Adipose tissue (tissue), 3 donors: ENCODE measurements around the gene AQP12B. TPM values are rescaled to one million over a fixed set of nuclear protein-coding genes. Genes with fewer than 3 reads are reported as not detected.

Source experiments
- H3K27ac ChIP-seq: one replicate; pipeline ENCODE4 v1.5.1; 2013; ENCODE audit warnings: low read depth, low read length
- WGBS, 3 donors: extraction: QIAGEN DNeasy Blood & Tissue Kit; methylation state at CpG; one replicate each; pipeline ENCODE4 v1.1.7; 2013; 5-methylcytosine and 5-hydroxymethylcytosine counted together
- polyA plus RNA-seq, 3 donors: library from polyadenylated mRNA; stranded (reverse); fragments of 200-250 nt; gene quantifications; one replicate each; pipeline ENCODE4 v1.2.3, GENCODE V29; 2013
- donor health status: healthy with polysubstance abuse.
- donor health status: Bipolar disorder and iron deficiency.
- donor health status: healthy.

Gene AQP12B
- polyA plus RNA-seq, 3 donors, result 0.03 to 159 TPM; not detected in 1

DNA sequence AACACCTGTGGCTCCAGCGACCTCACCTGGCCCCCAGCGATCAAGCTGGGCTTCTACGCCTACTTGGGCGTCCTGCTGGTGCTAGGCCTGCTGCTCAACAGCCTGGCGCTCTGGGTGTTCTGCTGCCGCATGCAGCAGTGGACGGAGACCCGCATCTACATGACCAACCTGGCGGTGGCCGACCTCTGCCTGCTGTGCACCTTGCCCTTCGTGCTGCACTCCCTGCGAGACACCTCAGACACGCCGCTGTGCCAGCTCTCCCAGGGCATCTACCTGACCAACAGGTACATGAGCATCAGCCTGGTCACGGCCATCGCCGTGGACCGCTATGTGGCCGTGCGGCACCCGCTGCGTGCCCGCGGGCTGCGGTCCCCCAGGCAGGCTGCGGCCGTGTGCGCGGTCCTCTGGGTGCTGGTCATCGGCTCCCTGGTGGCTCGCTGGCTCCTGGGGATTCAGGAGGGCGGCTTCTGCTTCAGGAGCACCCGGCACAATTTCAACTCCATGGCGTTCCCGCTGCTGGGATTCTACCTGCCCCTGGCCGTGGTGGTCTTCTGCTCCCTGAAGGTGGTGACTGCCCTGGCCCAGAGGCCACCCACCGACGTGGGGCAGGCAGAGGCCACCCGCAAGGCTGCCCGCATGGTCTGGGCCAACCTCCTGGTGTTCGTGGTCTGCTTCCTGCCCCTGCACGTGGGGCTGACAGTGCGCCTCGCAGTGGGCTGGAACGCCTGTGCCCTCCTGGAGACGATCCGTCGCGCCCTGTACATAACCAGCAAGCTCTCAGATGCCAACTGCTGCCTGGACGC lies 52.5 kb downstream of the AQP12B start:
- no peak overlapping the region for H3K27ac ChIP-seq
- whole genome bisulfite sequencing, 3 donors, result 93 to 94% (median 94%) methylated on average over 50 of the region's 50 CpGs

GRCh38 chr2:240629619-240629967 lies 53.1 kb downstream of the AQP12B start:
- WGBS, 3 donors, result 77 to 88% (median 84%) methylated on average over 5 of the region's 5 CpGs

GRCh38 chr2:240628808-240629618 lies 53.7 kb downstream of the AQP12B start:
- 63 to 76% (median 64%) methylated on average over 20 of the region's 20 CpGs for WGBS, 3 donors
- H3K27ac ChIP-seq, result no peak overlapping the region

More at GRCh38 chr2:240629619-240629967, 53.1 kb downstream of the AQP12B start:
- H3K27ac ChIP-seq, result no peak overlapping the region

DNA sequence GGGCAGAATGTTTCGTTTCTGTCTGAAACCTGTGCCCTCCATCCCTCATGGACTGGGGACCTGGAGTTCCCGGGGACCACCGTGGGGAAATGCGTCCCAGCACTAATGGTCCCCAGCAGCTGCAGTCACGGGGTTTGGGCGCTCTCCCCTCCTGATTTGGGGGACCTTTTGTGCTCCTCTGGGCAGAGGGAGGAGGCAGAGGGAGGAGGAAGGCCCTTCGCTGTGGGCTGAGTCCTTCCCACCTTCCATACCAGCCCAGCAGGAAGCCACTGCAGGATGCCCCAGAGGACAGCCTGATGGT lies 54.2 kb downstream of the AQP12B start:
- no peak overlapping the region for H3K27ac ChIP-seq
- WGBS, 3 donors, result 84 to 92% (median 85%) methylated on average over 6 to 7 of the region's 7 CpGs

- H3K27ac ChIP-seq, result no peak overlapping the region
- 88 to 93% (median 92%) methylated on average over 16 to 17 of the region's 17 CpGs for WGBS, 3 donors
Measured at GRCh38 chr2:240627736-240628506, 54.8 kb downstream of the AQP12B start.

GRCh38 chr2:240626531-240627300 lies 56.0 kb downstream of the AQP12B start:
- WGBS, 3 donors, result 36 to 52% (median 38%) methylated on average over 21 of the region's 21 CpGs
- no peak overlapping the region for H3K27ac ChIP-seq

Other genes starting within 250 kb of the AQP12B start
- gene GPC1, start 247.2 kb downstream of the AQP12B start, polyA plus RNA-seq, result 10 to 100 TPM; 22.5 to 62.0 (median 27.1) TPM
- 1 to 10 TPM; 4.6 to 6.7 (median 6.5) TPM for gene ANKMY1, start 124.9 kb downstream of the AQP12B start, polyA plus RNA-seq
- 1 to 10 TPM; 3.2 to 4.6 (median 4.3) TPM for gene DUSP28, start 122.5 kb downstream of the AQP12B start, polyA plus RNA-seq
- gene RNPEPL1, start 114.4 kb downstream of the AQP12B start, polyA plus RNA-seq, result 100 to 1,000 TPM in 1 of 3 donors, 10 to 100 TPM in 2; 53.8 to 107 (median 72.8) TPM
- 10 to 100 TPM; 13.4 to 25.3 (median 18.7) TPM for gene CAPN10, start 96.2 kb downstream of the AQP12B start, polyA plus RNA-seq
- gene GPR35, start 57.4 kb downstream of the AQP12B start, polyA plus RNA-seq, result 1 to 10 TPM in 2 of 3 donors, under 1 TPM in 1; 0.60 to 2.3 (median 1.6) TPM
- 100 to 1,000 TPM in 1 of 3 donors, not detected in 2; 105 TPM for gene AQP12A, start 9.0 kb upstream of the AQP12B start, polyA plus RNA-seq
- 10 to 100 TPM in 1 of 3 donors, under 1 TPM in 2; 0.11 to 18.6 (median 0.18) TPM for gene KIF1A, start 137.3 kb upstream of the AQP12B start, polyA plus RNA-seq
- gene AGXT, start 185.9 kb upstream of the AQP12B start, polyA plus RNA-seq, result under 1 TPM; 0.34 to 0.80 (median 0.39) TPM
- gene MAB21L4, start 213.3 kb upstream of the AQP12B start, polyA plus RNA-seq, result under 1 TPM in 2 of 3 donors, not detected in 1; 0.37 to 0.48 TPM
- 1 to 10 TPM in 1 of 3 donors, under 1 TPM in 2; 0.01 to 1.3 (median 0.02) TPM for gene CROCC2, start 223.5 kb upstream of the AQP12B start, polyA plus RNA-seq